Stimulated activated CD4-positive, alpha-beta T cell treated with anti-CD3 and anti-CD28 coated beads, Interleukin-2, amount 100 ng/mL, for 24 hours (primary cell): ENCODE data around the gene RERG.
"Not testable (repeated sequence)": the region's sequence is repeated elsewhere in the genome, so short reads cannot be mapped to it uniquely, and the experiment has no call there.

Experiments used
- DNase-seq, 2 donors: peaks; one replicate each; pipeline ENCODE4 v3.0.0-alpha.2; 2020

The RERG gene

DNA sequence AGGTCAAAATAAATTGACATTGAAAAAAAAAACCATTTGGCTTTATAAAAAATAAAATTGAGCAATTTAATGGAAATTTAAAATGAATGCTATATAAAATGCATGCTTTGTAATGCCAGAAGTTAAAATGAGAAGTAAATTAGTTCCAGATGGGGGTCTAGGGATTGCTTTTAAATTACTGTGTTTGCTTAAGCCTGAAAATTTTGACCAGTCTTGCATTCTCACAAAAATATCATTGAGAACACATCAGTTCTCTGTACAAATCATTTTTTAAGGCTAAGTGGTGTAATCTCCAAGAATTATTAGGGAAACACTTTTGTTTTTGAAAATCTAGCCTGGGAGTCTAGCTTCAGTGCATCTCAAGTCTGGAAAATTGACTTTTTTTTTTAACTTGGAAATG is 90.7 kb downstream of the RERG start:
- DNase-seq = no peak

- DNase-seq = no peak
These were observed 97.8 kb downstream of the RERG start for GRCh38 chr12:15123401-15123800.

DNA sequence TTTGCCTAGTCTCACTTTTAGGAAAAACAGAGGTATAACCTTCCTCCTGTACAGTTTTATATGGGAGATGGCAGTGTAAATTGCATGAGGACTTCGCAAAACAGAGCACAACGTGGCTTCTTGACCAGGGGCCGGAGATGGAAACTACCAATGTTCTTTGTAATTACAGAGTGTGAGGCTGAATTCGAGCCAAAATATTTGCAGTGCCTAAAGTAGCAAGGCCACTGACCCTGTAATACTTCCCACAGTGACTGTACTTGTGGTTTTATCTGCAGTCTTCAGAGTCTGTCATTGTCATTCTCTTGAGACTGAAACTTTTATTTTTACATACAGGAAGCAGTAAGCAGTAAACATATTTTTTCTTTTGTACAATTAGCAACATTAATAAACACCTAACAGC is 98.9 kb downstream of the RERG start:
- DNase-seq = no peak

DNA sequence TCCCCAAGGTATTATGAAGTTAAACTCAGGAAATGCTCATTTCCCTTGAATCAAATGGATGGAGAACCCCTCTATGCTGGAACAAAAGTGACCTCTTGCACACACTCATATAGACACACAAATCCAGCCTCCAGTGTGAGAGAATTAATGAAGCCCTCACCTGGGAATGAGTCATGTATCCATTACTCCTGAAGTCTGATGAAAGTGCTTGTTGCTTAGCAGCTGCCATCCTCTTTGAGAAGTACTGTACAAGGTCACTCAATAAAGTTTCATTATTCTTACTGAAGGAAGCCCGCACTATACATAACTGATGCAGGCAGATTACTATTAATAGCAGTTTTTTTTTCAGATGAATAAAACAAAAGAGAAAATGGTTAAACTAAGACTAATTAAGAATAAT is 102.3 kb downstream of the RERG start:
- DNase-seq = no peak

- no peak for DNase-seq
These were observed 104.2 kb downstream of the RERG start for GRCh38 chr12:15116983-15117382.

DNA sequence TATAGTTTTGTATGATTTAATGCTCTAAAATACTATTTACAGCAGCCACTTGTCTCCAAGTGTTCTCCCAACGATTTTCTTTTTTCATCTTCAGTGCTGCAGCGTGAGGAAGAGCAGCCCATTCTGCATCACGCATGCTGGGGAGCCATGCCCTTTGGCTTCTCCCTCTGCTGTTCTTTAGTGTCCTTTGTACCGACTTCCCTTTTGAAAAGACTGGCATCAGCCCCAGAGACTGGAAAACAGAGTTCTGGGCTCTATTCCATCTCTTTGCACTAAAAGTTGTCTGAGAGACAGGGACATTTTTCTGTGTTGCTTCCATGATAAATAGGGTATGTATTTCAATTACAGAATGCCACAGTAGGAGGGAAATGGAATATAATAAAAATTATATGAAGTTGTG is 105.1 kb downstream of the RERG start:
- DNase-seq = no peak

GRCh38 chr12:15115434-15115833 is 105.8 kb downstream of the RERG start:
- DNase-seq = no peak

DNA sequence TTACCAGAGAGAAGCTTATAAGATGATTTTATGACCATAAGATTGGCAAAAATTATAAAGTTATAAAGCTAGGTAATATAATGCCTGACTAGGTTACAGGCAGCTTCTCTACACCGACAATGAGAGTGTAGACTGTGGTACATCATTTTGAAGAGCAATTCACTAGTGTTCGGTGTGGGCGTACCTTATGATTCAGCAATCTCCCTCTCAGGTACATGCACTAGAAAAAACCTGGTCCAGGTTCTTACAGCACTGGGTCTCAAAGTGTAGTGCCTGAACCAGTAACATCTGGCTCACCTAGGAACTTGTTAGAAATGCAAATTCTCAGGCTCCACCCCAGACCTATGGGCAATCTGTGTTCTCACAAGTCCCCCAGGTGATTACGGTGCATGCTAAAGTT is 106.7 kb downstream of the RERG start:
- DNase-seq = no peak

DNA sequence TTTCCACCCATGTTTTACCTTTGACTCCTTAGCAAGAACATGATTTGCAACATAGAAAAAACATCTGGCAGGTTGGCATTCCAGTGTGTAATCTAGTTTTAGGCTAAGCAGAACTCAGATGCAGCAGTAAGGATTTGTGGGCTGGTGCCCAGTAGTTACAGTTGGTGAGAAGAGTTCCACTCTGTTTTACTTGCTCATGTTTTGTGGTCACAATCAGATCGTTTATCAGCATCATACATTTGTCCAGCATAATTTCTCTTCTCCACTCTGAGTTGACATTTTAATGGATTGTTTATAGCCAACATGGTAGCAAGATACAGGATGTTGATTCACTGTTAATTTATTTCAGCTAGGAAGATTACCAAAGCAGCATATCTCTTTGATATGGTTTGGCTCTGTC is 128.4 kb downstream of the RERG start:
- no peak for DNase-seq

GRCh38 chr12:15090441-15090840 is 130.8 kb downstream of the RERG start:
- no peak for DNase-seq

GRCh38 chr12:15088105-15088504 is 133.1 kb downstream of the RERG start:
- DNase-seq = no peak

DNA sequence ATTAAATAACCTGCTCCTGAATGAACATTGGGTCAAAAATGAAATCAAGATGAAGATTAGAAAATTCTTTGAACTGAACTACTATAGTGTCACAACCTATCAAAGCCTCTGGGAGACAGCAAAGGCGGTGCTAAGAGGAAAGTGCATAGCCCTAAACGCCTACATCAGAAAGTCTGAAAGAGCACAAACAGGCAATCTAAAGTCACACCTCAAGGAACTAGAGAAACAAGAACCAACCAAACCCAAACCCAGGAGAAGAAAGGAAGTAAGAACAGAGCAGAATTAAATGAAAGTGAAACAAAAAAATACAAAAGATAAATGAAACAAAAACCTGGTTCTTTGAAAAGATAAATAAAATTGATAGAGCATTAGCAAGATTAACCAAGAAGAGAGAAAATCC is 143.5 kb downstream of the RERG start:
- not testable (repeated sequence) for DNase-seq

- DNase-seq = no peak
These were observed 146.9 kb downstream of the RERG start for GRCh38 chr12:15074351-15074750.

- no peak for DNase-seq
These were observed 162.1 kb downstream of the RERG start for GRCh38 chr12:15059123-15059522.
